ENCODE data around the gene ANKRD60. TPM values are rescaled to one million over a fixed set of nuclear protein-coding genes. Genes with fewer than 3 reads are reported as not detected.

The ANKRD60 gene, protein sequence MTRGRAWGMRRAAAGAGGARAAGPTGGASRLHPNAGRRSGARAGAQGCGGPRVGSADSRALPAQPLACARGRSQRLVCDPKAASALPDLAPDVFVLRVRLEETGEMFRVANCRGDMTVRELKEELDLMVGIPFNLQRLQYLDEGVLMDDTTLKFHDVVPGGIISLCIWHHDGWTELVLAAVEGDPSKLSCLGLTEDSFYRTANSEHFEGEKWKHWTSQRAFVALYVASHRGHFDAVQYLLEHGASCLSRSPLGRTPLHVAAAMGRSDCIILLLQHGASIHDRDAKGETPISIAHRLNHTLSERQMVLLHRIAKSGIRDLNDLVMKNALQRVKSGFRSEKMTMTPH
- total RNA-seq (2021) (not detected in 3 replicates), Bru-seq, nascent RNA (percentile 18 among the genes with signal in this experiment)
- long read RNA-seq, experiment 1: 0 reads
- long read RNA-seq, experiment 2: 0 reads
- long read RNA-seq, experiment 3: 0 reads

DNA sequence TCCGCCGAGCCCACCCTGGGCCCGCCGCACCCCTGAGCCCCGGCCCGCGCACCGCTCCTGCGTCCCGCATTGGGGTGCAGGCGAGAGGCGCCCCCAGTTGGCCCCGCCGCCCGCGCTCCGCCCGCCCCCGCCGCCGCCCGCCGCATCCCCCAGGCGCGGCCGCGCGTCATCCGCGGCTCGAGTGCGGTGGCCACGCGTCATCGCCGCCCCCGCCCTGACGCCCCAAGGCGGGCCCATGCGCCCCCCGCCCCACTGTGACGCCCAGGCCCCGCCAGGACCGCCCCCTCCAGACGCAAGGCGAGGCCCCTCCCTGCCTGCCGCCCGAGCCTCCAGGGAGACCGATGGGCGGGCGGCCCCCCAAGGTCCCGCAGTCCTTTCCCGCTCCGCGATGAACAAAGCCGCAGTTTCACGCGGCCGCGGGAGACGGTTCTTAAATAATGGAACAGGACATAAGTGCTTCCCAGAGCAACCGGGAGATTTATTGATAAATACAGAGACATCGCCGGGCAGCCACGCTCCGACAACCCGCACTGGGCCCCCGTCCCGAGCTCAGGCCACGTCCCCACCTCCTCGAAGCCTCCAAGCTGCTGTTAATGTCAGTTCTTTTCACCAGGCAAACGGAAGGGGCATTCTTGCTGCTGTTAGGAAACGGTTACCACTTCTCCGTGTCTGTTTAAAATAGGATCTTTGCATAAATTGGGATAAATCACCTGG, at the start of gene ANKRD60:
Gene ANKRD60 (minus strand): TSS at position 170 of the 714 bp plus-strand sequence. CDS start 0 bp downstream, at position 170.
- Mint-ChIP-seq H3K27me3 (ENCODE audit: low read depth) (peaks cover 24% of the 10 kb centered on the region), H3K27ac (peak within 1 kb of the TSS; percentile 99), H3K36me3 (no peaks in the 10 kb centered on the region), H3K4me1 (peaks cover 22% of the 10 kb centered on the region), H3K4me3 (peak within 1 kb of the TSS; percentile 78), H3K9me3 (peaks cover 11% of the 10 kb centered on the region)
- TF ChIP-seq SP1 (CRISPR knock-in tag; conservative IDR thresholded peaks at IDR 0.05) (peak; percentile 68), IRF1 (CRISPR knock-in tag; IDR thresholded peaks at IDR 0.05) (no peak), EMX1 (CRISPR knock-in tag; IDR thresholded peaks at IDR 0.05) (0 out of 2 replicates have a peak, but pooled peaks have one; percentile 21), NFYB (CRISPR knock-in tag; conservative IDR thresholded peaks at IDR 0.05; ENCODE audit: low read depth) (0 out of 2 replicates have a peak, but pooled peaks have one; percentile 13)
- TF ChIP-seq, protein P1, sequence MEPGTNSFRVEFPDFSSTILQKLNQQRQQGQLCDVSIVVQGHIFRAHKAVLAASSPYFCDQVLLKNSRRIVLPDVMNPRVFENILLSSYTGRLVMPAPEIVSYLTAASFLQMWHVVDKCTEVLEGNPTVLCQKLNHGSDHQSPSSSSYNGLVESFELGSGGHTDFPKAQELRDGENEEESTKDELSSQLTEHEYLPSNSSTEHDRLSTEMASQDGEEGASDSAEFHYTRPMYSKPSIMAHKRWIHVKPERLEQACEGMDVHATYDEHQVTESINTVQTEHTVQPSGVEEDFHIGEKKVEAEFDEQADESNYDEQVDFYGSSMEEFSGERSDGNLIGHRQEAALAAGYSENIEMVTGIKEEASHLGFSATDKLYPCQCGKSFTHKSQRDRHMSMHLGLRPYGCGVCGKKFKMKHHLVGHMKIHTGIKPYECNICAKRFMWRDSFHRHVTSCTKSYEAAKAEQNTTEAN (CRISPR knock-in tag; IDR thresholded peaks at IDR 0.05): 0 out of 2 replicates have a peak, but pooled peaks have one; percentile 18
- DNase-seq (ENCODE audit: low spot score) (peak; percentile 76), ATAC-seq (peak; percentile 80)
- ChIA-PET CTCF (interaction anchor here (1.0 to 2.7 kb wide), 3 partner anchors 19 to 755 kb away, joined by 3 to 12 read pairs (median 5); no protein-coding TSS in a partner anchor), POLR2A (interaction anchor here (1.2 to 1.3 kb wide), 2 partner anchors 147 to 160 kb away, joined by 3 read pairs; partner anchors contain the start of gene VAPB)

DNA sequence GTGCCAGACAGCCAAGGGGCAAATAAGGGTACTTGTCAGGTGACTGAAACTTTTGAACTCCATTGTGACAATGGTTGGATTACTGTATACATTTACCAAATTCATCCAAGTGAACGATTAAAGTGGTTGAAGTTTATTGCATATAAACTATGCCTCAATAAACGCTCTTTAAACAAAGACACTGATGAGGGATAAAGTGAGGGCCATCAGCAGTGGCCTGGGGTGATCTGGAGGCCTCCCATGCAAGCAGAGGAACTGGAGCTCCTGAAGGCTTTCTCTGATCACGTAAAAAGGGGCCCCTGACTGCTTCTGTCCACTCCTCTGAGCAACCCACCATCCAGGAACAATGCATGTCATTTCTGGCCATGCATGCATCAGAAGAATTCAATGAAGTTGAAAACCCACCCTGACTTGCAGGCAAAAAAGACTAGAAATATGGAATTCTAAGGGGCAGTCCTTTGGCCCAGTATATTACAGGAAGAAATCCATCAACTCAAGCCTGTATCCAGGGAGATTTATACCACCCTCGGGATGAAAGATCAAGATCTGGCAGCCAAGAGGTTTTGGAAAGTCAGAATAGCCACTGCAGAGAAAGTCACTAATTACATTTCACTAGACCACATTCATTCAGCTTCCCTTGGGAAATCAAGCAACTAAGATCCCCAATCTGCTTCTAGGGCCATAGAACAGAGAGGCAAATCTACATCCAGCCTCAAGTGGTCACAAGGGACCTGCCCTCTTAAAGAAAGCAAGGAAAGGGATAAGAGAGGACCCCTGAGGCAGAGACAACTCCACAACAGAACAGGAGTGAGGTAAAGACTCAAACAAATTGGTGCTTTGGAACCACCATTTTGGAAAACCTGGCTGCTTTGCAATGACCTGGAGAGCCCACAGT, 49.4 kb upstream of the ANKRD60 start:
- H3K27ac Mint-ChIP-seq: peak overlapping the region; percentile 37; the same call in 1 of the 2 replicates
- DNase-seq (ENCODE audit: low spot score) (no peak), ATAC-seq (no peak)
- H3K4me3 Mint-ChIP-seq: no peak overlapping the region
- peaks cover 13% of the 10 kb centered on the region; the same call in 1 of the 2 replicates for H3K4me1 Mint-ChIP-seq
- TF ChIP-seq ZNF512 (CRISPR knock-in tag; IDR thresholded peaks at IDR 0.05; ENCODE audit: borderline replicate concordance) (no peak), SP1 (CRISPR knock-in tag; conservative IDR thresholded peaks at IDR 0.05) (no peak), ZMAT4 (CRISPR knock-in tag; IDR thresholded peaks at IDR 0.05) (no peak), TEAD1 (CRISPR knock-in tag; IDR thresholded peaks at IDR 0.05) (no peak), OVOL2 (CRISPR knock-in tag; IDR thresholded peaks at IDR 0.05; ENCODE audit: borderline replicate concordance) (no peak), TP53 (CRISPR knock-in tag; IDR thresholded peaks at IDR 0.05) (no peak)
- TF ChIP-seq, protein P2, sequence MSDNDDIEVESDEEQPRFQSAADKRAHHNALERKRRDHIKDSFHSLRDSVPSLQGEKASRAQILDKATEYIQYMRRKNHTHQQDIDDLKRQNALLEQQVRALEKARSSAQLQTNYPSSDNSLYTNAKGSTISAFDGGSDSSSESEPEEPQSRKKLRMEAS (CRISPR knock-in tag; IDR thresholded peaks at IDR 0.05): no peak
- ChIA-PET CTCF (interaction anchor here (0.9 kb wide), 2 partner anchors 39 to 82 kb away, joined by 3 to 7 read pairs; no protein-coding TSS in a partner anchor), POLR2A (no interaction called here)
- peaks cover 20% of the 10 kb centered on the region for H3K9me3 Mint-ChIP-seq
- no peaks in the 10 kb centered on the region; the same call in 1 of the 2 replicates for H3K27me3 Mint-ChIP-seq (ENCODE audit: low read depth)
- peaks cover 14% of the 10 kb centered on the region for H3K36me3 Mint-ChIP-seq

DNA sequence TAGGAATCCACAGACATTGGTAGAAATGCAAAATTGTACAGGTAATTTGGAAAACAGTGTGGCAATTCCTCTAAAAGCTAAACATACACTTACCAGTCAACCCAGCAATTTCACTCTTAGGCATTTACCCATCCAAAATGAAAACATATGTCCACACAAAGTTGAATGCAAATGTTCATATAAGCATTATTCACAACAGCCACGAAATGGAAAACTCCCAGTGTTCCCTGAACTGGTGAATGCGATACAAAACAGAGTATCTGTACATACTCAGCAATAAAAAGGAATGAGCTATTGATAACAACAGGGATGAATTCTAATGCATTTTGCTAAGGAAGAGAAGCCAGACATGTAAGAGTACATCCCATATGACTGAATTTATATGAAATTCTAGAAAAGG, 48.7 kb upstream of the ANKRD60 start:
- ChIA-PET POLR2A (no interaction called here), CTCF (no interaction called here)
- peaks cover 13% of the 10 kb centered on the region; the same call in 1 of the 2 replicates for H3K4me1 Mint-ChIP-seq
- no peak overlapping the region for H3K4me3 Mint-ChIP-seq
- peaks cover 20% of the 10 kb centered on the region for H3K9me3 Mint-ChIP-seq
- H3K36me3 Mint-ChIP-seq: peaks cover 14% of the 10 kb centered on the region
- no peak for DNase-seq (ENCODE audit: low spot score)
- no peak for ATAC-seq
- no peak overlapping the region for H3K27ac Mint-ChIP-seq
- H3K27me3 Mint-ChIP-seq (ENCODE audit: low read depth): no peaks in the 10 kb centered on the region; the same call in 1 of the 2 replicates
- no peak for TF ChIP-seq SMAD4 (CRISPR knock-in tag; IDR thresholded peaks at IDR 0.05)
- TF ChIP-seq, protein P3, sequence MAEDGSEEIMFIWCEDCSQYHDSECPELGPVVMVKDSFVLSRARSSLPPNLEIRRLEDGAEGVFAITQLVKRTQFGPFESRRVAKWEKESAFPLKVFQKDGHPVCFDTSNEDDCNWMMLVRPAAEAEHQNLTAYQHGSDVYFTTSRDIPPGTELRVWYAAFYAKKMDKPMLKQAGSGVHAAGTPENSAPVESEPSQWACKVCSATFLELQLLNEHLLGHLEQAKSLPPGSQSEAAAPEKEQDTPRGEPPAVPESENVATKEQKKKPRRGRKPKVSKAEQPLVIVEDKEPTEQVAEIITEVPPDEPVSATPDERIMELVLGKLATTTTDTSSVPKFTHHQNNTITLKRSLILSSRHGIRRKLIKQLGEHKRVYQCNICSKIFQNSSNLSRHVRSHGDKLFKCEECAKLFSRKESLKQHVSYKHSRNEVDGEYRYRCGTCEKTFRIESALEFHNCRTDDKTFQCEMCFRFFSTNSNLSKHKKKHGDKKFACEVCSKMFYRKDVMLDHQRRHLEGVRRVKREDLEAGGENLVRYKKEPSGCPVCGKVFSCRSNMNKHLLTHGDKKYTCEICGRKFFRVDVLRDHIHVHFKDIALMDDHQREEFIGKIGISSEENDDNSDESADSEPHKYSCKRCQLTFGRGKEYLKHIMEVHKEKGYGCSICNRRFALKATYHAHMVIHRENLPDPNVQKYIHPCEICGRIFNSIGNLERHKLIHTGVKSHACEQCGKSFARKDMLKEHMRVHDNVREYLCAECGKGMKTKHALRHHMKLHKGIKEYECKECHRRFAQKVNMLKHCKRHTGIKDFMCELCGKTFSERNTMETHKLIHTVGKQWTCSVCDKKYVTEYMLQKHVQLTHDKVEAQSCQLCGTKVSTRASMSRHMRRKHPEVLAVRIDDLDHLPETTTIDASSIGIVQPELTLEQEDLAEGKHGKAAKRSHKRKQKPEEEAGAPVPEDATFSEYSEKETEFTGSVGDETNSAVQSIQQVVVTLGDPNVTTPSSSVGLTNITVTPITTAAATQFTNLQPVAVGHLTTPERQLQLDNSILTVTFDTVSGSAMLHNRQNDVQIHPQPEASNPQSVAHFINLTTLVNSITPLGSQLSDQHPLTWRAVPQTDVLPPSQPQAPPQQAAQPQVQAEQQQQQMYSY (CRISPR knock-in tag; IDR thresholded peaks at IDR 0.05): no peak
- no peak for TF ChIP-seq NFE2L1 (CRISPR knock-in tag; IDR thresholded peaks at IDR 0.05)
- no peak for TF ChIP-seq ELF4 (CRISPR knock-in tag; IDR thresholded peaks at IDR 0.05; ENCODE audit: low read depth)

Data from WTC11 (cell line).